GM06990 (cell line): ENCODE results near the gene ACOX3.

Experiments
- DNase-seq: peaks from one replicate; pipeline ENCODE4 v3.0.0-alpha.2; 2011; ENCODE audit not compliant: insufficient read length; ENCODE audit errors: extremely low read depth
- H3K27me3 ChIP-seq: replicated peaks from 2 replicates; pipeline ENCODE4 v1.6.0; 2011; ENCODE audit warnings: low read length; ENCODE audit not compliant: control insufficient read depth, insufficient read depth
- H3K36me3 ChIP-seq: 2 replicates; pipeline ENCODE4 v1.5.1; 2011; ENCODE audit warnings: low read length; ENCODE audit not compliant: control insufficient read depth, insufficient read depth
- H3K4me3 ChIP-seq: replicated peaks from 2 replicates; pipeline ENCODE4 v1.5.1; 2011; ENCODE audit warnings: low read depth, mild to moderate bottlenecking, control low read depth, low read length
- CTCF ChIP-seq: IDR thresholded peaks from 2 replicates; pipeline ENCODE4 v1.5.1; 2011; ENCODE audit warnings: low read length, control low read depth, mild to moderate bottlenecking, inconsistent platforms; ENCODE audit not compliant: insufficient read depth, poor library complexity, severe bottlenecking

The ACOX3 gene

DNA sequence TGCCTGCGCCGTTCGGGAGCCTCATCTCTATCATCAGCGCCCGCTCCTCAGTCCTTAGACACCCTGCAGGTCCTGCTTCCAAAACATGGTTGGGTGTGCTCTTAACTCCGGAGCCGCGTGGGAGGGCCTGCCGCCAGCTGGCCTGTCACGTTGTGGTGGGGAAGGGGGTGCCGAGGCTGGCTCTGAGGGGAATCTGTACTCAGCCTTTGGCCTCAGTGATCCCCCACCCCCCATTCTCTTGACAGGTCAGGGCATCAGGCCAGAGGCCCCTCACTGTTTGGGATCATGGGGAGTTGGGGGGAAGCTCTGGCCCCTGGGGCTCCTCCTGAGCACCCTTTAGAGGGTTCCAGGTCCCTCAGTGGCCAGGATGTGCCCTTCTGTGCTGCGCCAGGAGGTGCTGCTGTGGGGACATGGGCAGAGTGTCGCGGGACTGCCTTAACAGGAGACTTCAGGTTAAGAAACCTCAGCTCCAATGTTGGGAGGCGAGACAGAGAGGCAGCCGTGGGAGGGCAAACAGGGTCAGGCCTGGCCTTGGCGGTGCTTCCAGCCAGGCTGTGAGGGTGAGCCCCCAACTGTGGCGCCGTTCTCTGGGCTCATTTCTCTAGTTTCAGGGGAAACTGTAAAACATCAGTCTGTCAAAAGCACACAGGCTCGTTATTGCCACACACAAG lies 33.5 kb upstream of the ACOX3 start:
- H3K27me3 ChIP-seq = no peaks in the 10 kb centered on the region
- TF ChIP-seq CTCF = no peak
- no peak overlapping the region for H3K4me3 ChIP-seq
- peaks cover 17% of the 10 kb centered on the region for H3K36me3 ChIP-seq
- no peak for DNase-seq

- Histone ChIP-seq H3K4me3 (no peak overlapping the region), H3K36me3 (peaks cover 18% of the 10 kb centered on the region), H3K27me3 (no peaks in the 10 kb centered on the region)
- DNase-seq = no peak
- no peak for TF ChIP-seq CTCF
Observed at GRCh38 chr4:8473198-8473919, 32.8 kb upstream of the ACOX3 start.

DNA sequence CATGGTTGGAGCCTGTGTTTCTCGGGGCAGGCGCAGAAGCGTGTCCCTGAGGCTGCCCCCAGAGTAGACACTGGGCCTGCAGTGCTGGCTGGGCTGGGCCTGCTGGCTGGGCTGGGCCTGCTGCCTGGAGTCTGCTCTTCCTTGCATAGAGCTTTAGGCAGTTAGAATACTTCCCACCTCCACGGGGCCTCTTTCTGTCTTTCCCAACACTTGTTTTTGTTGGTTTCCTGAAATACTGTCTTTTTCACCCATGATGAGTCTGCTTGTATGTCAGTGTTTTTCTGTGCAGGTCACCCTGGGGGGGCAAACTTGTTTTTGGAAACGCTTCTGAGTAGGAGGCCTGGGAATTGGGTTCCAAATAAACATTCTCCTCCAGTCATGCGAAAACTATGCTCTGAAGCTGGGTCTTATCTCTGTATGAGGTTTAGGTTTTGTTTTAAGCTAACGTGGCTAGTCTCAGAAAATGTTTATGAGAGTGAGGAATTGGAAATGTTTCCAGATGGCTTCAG lies 32.2 kb upstream of the ACOX3 start:
- Histone ChIP-seq H3K36me3 (peaks cover 20% of the 10 kb centered on the region), H3K27me3 (no peaks in the 10 kb centered on the region), H3K4me3 (no peak overlapping the region)
- DNase-seq = no peak
- TF ChIP-seq CTCF = no peak

DNA sequence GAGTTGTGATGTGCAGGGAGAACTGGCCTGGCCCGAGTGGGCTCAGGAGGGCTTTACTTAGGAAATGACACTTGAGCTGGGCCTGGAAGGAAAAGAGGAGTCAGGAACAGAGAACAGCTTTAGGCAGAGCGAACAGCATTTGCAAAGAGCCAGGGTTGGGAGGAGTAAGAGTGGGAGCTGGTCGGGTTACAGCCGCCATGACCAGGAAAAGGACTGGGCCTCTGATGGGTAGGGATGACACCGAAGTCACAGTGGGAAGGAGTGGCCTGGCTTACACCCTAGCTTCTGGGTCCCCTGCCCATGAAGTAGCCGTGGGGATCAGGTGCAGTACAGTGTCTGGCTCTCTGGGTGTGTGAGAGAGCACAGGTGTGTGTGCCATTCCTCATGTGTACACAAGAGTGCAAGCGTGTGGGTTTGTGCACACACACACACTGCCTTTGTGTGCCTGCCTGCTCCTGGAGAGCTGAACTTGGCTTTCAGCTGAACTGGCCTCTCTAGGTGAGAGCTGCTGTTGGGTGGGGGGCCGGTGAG lies 31.7 kb upstream of the ACOX3 start:
- Histone ChIP-seq H3K36me3 (peaks cover 20% of the 10 kb centered on the region), H3K4me3 (no peak overlapping the region)
- no peak for DNase-seq

DNA sequence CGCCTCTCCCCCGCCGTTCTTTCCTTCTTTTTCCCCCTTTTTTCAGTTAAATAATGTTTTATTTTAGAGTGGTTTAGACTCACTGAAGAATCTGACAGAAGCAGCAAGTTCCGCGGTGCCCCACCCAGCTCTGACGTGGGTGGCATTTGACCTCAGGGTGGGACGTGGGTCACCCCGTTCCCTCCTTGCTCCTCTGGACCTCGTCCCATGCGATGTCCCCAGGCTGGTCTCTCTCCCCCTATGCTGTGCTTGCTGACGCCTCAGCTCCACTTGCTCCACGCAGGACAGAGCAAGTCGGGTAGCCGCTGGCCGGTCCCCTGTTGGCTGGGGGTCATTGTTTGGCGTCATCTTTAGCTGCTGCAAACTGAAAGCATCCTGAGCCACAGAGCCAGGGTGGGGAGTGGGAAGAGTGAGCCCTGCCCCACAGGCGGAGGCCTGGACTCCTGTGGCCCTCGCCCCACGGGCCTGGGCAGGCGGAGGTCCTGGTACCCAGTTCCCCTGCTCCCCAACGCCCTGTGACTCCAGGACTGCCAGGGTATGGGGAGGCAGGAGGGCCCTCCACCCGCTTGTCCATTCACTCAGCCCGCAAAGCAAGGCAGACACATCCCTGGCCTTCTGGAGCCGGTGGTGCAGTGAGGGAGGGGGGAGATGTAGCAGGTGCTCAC lies 30.8 kb upstream of the ACOX3 start:
- TF ChIP-seq CTCF = no peak
- H3K36me3 ChIP-seq = peaks cover 21% of the 10 kb centered on the region
- no peak overlapping the region for H3K4me3 ChIP-seq
- DNase-seq = no peak
- no peaks in the 10 kb centered on the region for H3K27me3 ChIP-seq

More for the DNA sequence above, 31.7 kb upstream of the ACOX3 start:
- TF ChIP-seq CTCF = no peak
- no peaks in the 10 kb centered on the region for H3K27me3 ChIP-seq
